Measurements from ENCODE around the gene CNBP.
"Not testable (repeated sequence)": the region's sequence is repeated elsewhere in the genome, so short reads cannot be mapped to it uniquely, and the experiment has no call there.

The CNBP gene

GRCh38 chr3:129184784-129185542 is 1.3 kb upstream of the CNBP start:
- DNase-seq (ENCODE audit: low read depth, low spot score), result not testable (repeated sequence)

GRCh38 chr3:129184396-129184657 is 631 bp upstream of the CNBP start:
- no peak for DNase-seq (ENCODE audit: low read depth, low spot score)

- DNase-seq (ENCODE audit: low read depth, low spot score), result no peak
Observed at GRCh38 chr3:129182390-129183185, 1.1 kb downstream of the CNBP start.

- no peak for DNase-seq (ENCODE audit: low read depth, low spot score)
Observed at GRCh38 chr3:129181819-129182218, 1.9 kb downstream of the CNBP start.

- no peak for DNase-seq (ENCODE audit: low read depth, low spot score)
Observed at GRCh38 chr3:129180461-129180860, 3.2 kb downstream of the CNBP start.

GRCh38 chr3:129176051-129176450 is 7.6 kb downstream of the CNBP start:
- no peak for DNase-seq (ENCODE audit: low read depth, low spot score)

GRCh38 chr3:129173725-129174124 is 10.0 kb downstream of the CNBP start:
- no peak for DNase-seq (ENCODE audit: low read depth, low spot score)

GRCh38 chr3:129173206-129173605 is 10.5 kb downstream of the CNBP start:
- no peak for DNase-seq (ENCODE audit: low read depth, low spot score)

- DNase-seq (ENCODE audit: low read depth, low spot score), result no peak
Observed at GRCh38 chr3:129166579-129167332, 16.9 kb downstream of the CNBP start.

- DNase-seq (ENCODE audit: low read depth, low spot score), result not testable (repeated sequence)
Observed at GRCh38 chr3:129165594-129165993, 18.1 kb downstream of the CNBP start.

GRCh38 chr3:129164500-129164899 is 19.2 kb downstream of the CNBP start:
- no peak for DNase-seq (ENCODE audit: low read depth, low spot score)

GRCh38 chr3:129162729-129163579 is 20.7 kb downstream of the CNBP start:
- DNase-seq (ENCODE audit: low read depth, low spot score), result no peak

- DNase-seq (ENCODE audit: low read depth, low spot score), result no peak
Observed at GRCh38 chr3:129161860-129162271, 21.8 kb downstream of the CNBP start.

- peak; percentile 78 for DNase-seq (ENCODE audit: low read depth, low spot score)
Observed at GRCh38 chr3:129160891-129161859, 22.5 kb downstream of the CNBP start, which contains the start of gene ISY1. Gene ISY1 (minus strand): TSS chr3:129161063. CDS start chr3:129160975, 88 bp downstream.

GRCh38 chr3:129144786-129145185 is 38.9 kb downstream of the CNBP start:
- no peak for DNase-seq (ENCODE audit: low read depth, low spot score)

- DNase-seq (ENCODE audit: low read depth, low spot score), result not testable (repeated sequence)
Observed at GRCh38 chr3:129141011-129141410, 42.7 kb downstream of the CNBP start.

- DNase-seq (ENCODE audit: low read depth, low spot score), result no peak
Observed at GRCh38 chr3:129139911-129140310, 43.8 kb downstream of the CNBP start.

GRCh38 chr3:129136275-129136674 is 47.4 kb downstream of the CNBP start:
- not testable (repeated sequence) for DNase-seq (ENCODE audit: low read depth, low spot score)

GRCh38 chr3:129132097-129132866 is 51.4 kb downstream of the CNBP start:
- DNase-seq (ENCODE audit: low read depth, low spot score), result no peak
